H9 (cell line): ENCODE measurements around the gene OR2F2. TPM values are rescaled to one million over a fixed set of nuclear protein-coding genes. Genes with fewer than 3 reads are reported as not detected.

ENCODE experiments used
- DNase-seq: peaks from one replicate; pipeline ENCODE4 v3.0.0-alpha.2; 2017
- H2AFZ ChIP-seq: one replicate; pipeline ENCODE4 v1.6.1; 2013; ENCODE audit warnings: mild to moderate bottlenecking, low read length, control low read depth, moderate library complexity
- H2AK5ac ChIP-seq: 2 replicates; pipeline ENCODE4 v1.6.1; 2013; ENCODE audit warnings: low read length, control low read depth, mixed read lengths; ENCODE audit not compliant: insufficient read length
- H2BK120ac ChIP-seq: one replicate; pipeline ENCODE4 v1.6.1; 2013; ENCODE audit warnings: low read depth, mild to moderate bottlenecking, low read length, control low read depth, inconsistent platforms; ENCODE audit not compliant: poor library complexity, severe bottlenecking
- H2BK12ac ChIP-seq: 2 replicates; pipeline ENCODE4 v1.6.1; 2013; ENCODE audit warnings: low read length, control low read depth, mixed read lengths, low read depth; ENCODE audit not compliant: insufficient read length
- H2BK15ac ChIP-seq: 2 replicates; pipeline ENCODE4 v1.6.1; 2013; ENCODE audit warnings: low read depth, low read length, control low read depth
- H2BK20ac ChIP-seq: one replicate; pipeline ENCODE4 v1.6.1; 2013; ENCODE audit warnings: low read depth, mild to moderate bottlenecking, low read length, control low read depth, inconsistent platforms; ENCODE audit not compliant: poor library complexity, severe bottlenecking
- H2BK5ac ChIP-seq: 2 replicates; pipeline ENCODE4 v1.6.1; 2013; ENCODE audit warnings: low read length, control low read depth, mixed read lengths; ENCODE audit not compliant: insufficient read length
- H3K14ac ChIP-seq: 2 replicates; pipeline ENCODE4 v1.6.1; 2013; ENCODE audit warnings: low read length, control low read depth; ENCODE audit not compliant: insufficient read depth
- H3K18ac ChIP-seq: 2 replicates; pipeline ENCODE4 v1.6.1; 2013; ENCODE audit warnings: low read depth, mild to moderate bottlenecking, mixed read lengths, low read length, control low read depth; ENCODE audit not compliant: insufficient read length
- H3K23ac ChIP-seq: 2 replicates; pipeline ENCODE4 v1.6.1; 2013; ENCODE audit warnings: low read length, control low read depth, mixed read lengths, low read depth; ENCODE audit not compliant: insufficient read length
- H3K23me2 ChIP-seq: 2 replicates; pipeline ENCODE4 v1.6.1; 2013; ENCODE audit warnings: low read depth, mild to moderate bottlenecking, mixed read lengths, low read length, control low read depth; ENCODE audit not compliant: insufficient read length, poor library complexity, severe bottlenecking
- H3K27ac ChIP-seq: 2 replicates; pipeline ENCODE4 v1.5.1; 2013; ENCODE audit warnings: low read length, control low read depth, mixed read lengths, low read depth; ENCODE audit not compliant: insufficient read length
- H3K27me3 ChIP-seq: 2 replicates; pipeline ENCODE4 v1.6.1; 2013; ENCODE audit warnings: low read length, control low read depth, inconsistent platforms; ENCODE audit not compliant: insufficient read depth
- H3K4ac ChIP-seq: 2 replicates; pipeline ENCODE4 v1.6.1; 2013; ENCODE audit warnings: low read depth, mild to moderate bottlenecking, control low read depth, inconsistent platforms, low read length, moderate library complexity
- H3K4me1 ChIP-seq: 2 replicates; pipeline ENCODE4 v1.6.1; 2013; ENCODE audit warnings: low read length, control low read depth, inconsistent platforms; ENCODE audit not compliant: insufficient read depth
- H3K4me2 ChIP-seq: 2 replicates; pipeline ENCODE4 v1.6.1; 2013; ENCODE audit warnings: low read length, control low read depth, mixed read lengths; ENCODE audit not compliant: insufficient read length, insufficient read depth
- H3K56ac ChIP-seq: 2 replicates; pipeline ENCODE4 v1.6.1; 2013; ENCODE audit warnings: low read depth, mild to moderate bottlenecking, mixed read lengths, low read length, control low read depth; ENCODE audit not compliant: insufficient read length
- H3K79me1 ChIP-seq: 2 replicates; pipeline ENCODE4 v1.6.1; 2013; ENCODE audit warnings: low read depth, mild to moderate bottlenecking, moderate library complexity, low read length, control low read depth, inconsistent platforms; ENCODE audit not compliant: insufficient read depth, poor library complexity, severe bottlenecking
- H3K79me2 ChIP-seq: 2 replicates; pipeline ENCODE4 v1.6.1; 2013; ENCODE audit warnings: low read length, control low read depth, inconsistent platforms; ENCODE audit not compliant: insufficient read depth
- H3K9ac ChIP-seq: 2 replicates; pipeline ENCODE4 v1.6.1; 2013; ENCODE audit warnings: low read length, control low read depth, mixed read lengths; ENCODE audit not compliant: insufficient read length; ENCODE audit errors: extremely low read depth
- H3K9me3 ChIP-seq: one replicate; pipeline ENCODE4 v1.6.1; 2013; ENCODE audit warnings: low read depth, low read length, inconsistent platforms; ENCODE audit not compliant: control insufficient read depth
- H3T11ph ChIP-seq: one replicate; pipeline ENCODE4 v1.6.1; 2013; ENCODE audit warnings: mild to moderate bottlenecking, low read length, control low read depth, inconsistent platforms
- H4K20me1 ChIP-seq: one replicate; pipeline ENCODE4 v1.6.1; 2013; ENCODE audit not compliant: control insufficient read depth, insufficient read length, insufficient read depth
- H4K5ac ChIP-seq: 2 replicates; pipeline ENCODE4 v1.6.1; 2013; ENCODE audit warnings: low read depth, mild to moderate bottlenecking, mixed read lengths, low read length, control low read depth; ENCODE audit not compliant: insufficient read length
- H4K8ac ChIP-seq: replicated peaks from 2 replicates; pipeline ENCODE4 v1.6.1; 2013; ENCODE audit warnings: low read length, control low read depth, mixed read lengths, low read depth; ENCODE audit not compliant: insufficient read length
- H4K91ac ChIP-seq: 2 replicates; pipeline ENCODE4 v1.6.1; 2013; ENCODE audit warnings: low read depth, mild to moderate bottlenecking, moderate library complexity, mixed read lengths, low read length, control low read depth; ENCODE audit not compliant: insufficient read length
- H3K27ac Mint-ChIP-seq, 3 experiments: 2 replicates in 2 of 3; 3 replicates in 1 of 3; pipeline ENCODE4 v1.8.0; 2020 to 2021; ENCODE audit warnings: mixed read lengths in 3 of 3, mild to moderate bottlenecking in 1 of 3, moderate library complexity in 1 of 3
- H3K27me3 Mint-ChIP-seq: 2 replicates; pipeline ENCODE4 v1.8.0; 2021; ENCODE audit warnings: low read depth, mild to moderate bottlenecking, moderate library complexity, mixed read lengths
- H3K36me3 Mint-ChIP-seq, 3 experiments: 2 replicates in 2 of 3; 3 replicates in 1 of 3; pipeline ENCODE4 v1.8.0; 2020 to 2021; ENCODE audit warnings: low read depth in 3 of 3, mixed read lengths in 3 of 3; ENCODE audit not compliant: insufficient read depth in 1 of 3
- H3K4me1 Mint-ChIP-seq, 2 experiments: 2 replicates each; pipeline ENCODE4 v1.8.0; 2020; ENCODE audit warnings: mixed read lengths in 2 of 2
- H3K4me3 Mint-ChIP-seq, 2 experiments: 2 replicates in 1 of 2; 3 replicates in 1 of 2; pipeline ENCODE4 v1.8.0; 2020 to 2021; ENCODE audit warnings: mild to moderate bottlenecking in 2 of 2, mixed read lengths in 2 of 2, moderate library complexity in 1 of 2
- H3K9me3 Mint-ChIP-seq, 2 experiments: 2 replicates in 1 of 2; 3 replicates in 1 of 2; pipeline ENCODE4 v1.8.0; 2020; ENCODE audit warnings: mild to moderate bottlenecking in 2 of 2, mixed read lengths in 2 of 2, moderate library complexity in 1 of 2
- WGBS: extraction: QIAGEN DNeasy Blood & Tissue Kit; methylation state at CpG from one replicate; pipeline ENCODE4 v1.1.7; 2013; ENCODE audit warnings: missing lambda C conversion rate, low lambda C conversion rate, mixed read lengths; ENCODE audit not compliant: insufficient read length; ENCODE audit errors: extremely low coverage; 5-methylcytosine and 5-hydroxymethylcytosine counted together
- total RNA-seq: library from RNA; stranded (reverse); gene quantifications from 2 replicates; pipeline ENCODE4 v1.2.1, GENCODE V29; 2021
- TF ChIP-seq, protein P1 (sequence below): fragments of 200-600 bp; sonication (generic); conservative IDR thresholded peaks from 3 replicates; pipeline ENCODE4 v1.8.0; 2021; ENCODE audit warnings: antibody characterized with exemption, mild to moderate bottlenecking

Gene OR2F2
- total RNA-seq, 1 experiment from 2014 or later, result not detected

DNA sequence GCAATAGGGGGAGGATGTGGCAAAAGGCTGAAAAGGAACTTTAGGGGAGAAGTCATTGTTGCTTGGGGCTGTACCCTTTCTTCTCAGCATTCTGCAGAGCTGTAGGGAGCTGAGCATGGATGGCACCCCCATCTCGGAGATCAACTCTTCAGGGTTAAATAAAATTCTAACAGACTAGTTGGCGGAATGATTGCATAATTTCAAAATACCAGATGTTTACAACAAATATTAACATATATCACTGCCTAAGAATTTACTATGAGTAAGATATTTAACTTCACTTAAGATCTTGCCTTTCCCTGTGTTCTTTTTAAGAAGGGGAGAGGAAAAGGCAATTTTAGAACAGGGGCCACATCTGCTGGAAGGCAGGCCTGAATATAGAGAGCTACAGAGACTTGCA lies 19.1 kb downstream of the OR2F2 start:
- no peaks in the 10 kb centered on the region for H3K27me3 ChIP-seq
- H3K9ac ChIP-seq, result no peak overlapping the region
- WGBS, result no CpG with 5 or more reads among the region's 2 CpGs
- H2AK5ac ChIP-seq, result no peak overlapping the region
- no peak overlapping the region for H4K8ac ChIP-seq
- H3K23me2 ChIP-seq, result no peaks in the 10 kb centered on the region
- no peak for DNase-seq
- H4K91ac ChIP-seq, result no peak overlapping the region
- no peaks in the 10 kb centered on the region for H4K20me1 ChIP-seq
- H3K27ac Mint-ChIP-seq, result no peak overlapping the region; a peak in 1 of 7 replicates
- H3K9me3 ChIP-seq, result no peaks in the 10 kb centered on the region
- H3T11ph ChIP-seq, result no peak overlapping the region
- H3K4me3 Mint-ChIP-seq, result no peak overlapping the region
- H3K79me1 ChIP-seq, result no peaks in the 10 kb centered on the region
- no peak overlapping the region for H3K18ac ChIP-seq
- H3K4ac ChIP-seq, result no peak overlapping the region
- H2BK120ac ChIP-seq, result no peak overlapping the region
- H3K4me2 ChIP-seq, result no peak overlapping the region
- H3K4me1 Mint-ChIP-seq, result peaks cover 12 to 14% of the 10 kb centered on the region in 2 experiments
- H3K4me1 ChIP-seq, result no peaks in the 10 kb centered on the region
- no peak overlapping the region for H3K23ac ChIP-seq
- H3K36me3 Mint-ChIP-seq, result no peaks in the 10 kb centered on the region; a peak in 2 of 7 replicates
- H4K5ac ChIP-seq, result no peak overlapping the region
- H3K27me3 Mint-ChIP-seq, result no peaks in the 10 kb centered on the region; the same call in none of the 2 replicates
- no peak overlapping the region for H2BK15ac ChIP-seq
- TF ChIP-seq, protein P1, sequence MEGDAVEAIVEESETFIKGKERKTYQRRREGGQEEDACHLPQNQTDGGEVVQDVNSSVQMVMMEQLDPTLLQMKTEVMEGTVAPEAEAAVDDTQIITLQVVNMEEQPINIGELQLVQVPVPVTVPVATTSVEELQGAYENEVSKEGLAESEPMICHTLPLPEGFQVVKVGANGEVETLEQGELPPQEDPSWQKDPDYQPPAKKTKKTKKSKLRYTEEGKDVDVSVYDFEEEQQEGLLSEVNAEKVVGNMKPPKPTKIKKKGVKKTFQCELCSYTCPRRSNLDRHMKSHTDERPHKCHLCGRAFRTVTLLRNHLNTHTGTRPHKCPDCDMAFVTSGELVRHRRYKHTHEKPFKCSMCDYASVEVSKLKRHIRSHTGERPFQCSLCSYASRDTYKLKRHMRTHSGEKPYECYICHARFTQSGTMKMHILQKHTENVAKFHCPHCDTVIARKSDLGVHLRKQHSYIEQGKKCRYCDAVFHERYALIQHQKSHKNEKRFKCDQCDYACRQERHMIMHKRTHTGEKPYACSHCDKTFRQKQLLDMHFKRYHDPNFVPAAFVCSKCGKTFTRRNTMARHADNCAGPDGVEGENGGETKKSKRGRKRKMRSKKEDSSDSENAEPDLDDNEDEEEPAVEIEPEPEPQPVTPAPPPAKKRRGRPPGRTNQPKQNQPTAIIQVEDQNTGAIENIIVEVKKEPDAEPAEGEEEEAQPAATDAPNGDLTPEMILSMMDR, result no peak
- H2BK12ac ChIP-seq, result no peak overlapping the region
- H2BK5ac ChIP-seq, result no peak overlapping the region
- no peak overlapping the region for H3K14ac ChIP-seq
- no peak overlapping the region for H3K27ac ChIP-seq
- no peak overlapping the region for H2BK20ac ChIP-seq
- no peak overlapping the region for H3K56ac ChIP-seq
- H2AFZ ChIP-seq, result no peak overlapping the region
- H3K79me2 ChIP-seq, result no peaks in the 10 kb centered on the region
- peaks cover 0 to 2% of the 10 kb centered on the region in 2 experiments; a peak in 1 of 5 replicates for H3K9me3 Mint-ChIP-seq
